H1 (cell line): Measurements from ENCODE around the gene MIPOL1.

ENCODE experiments used
- CEBPB ChIP-seq: IDR thresholded peaks from 2 replicates; pipeline ENCODE4 v1.6.1; 2012; ENCODE audit warnings: low read depth, low read length
- CTCF ChIP-seq, 3 experiments: IDR thresholded peaks; 1 replicate in 2 of 3; 2 replicates in 1 of 3; pipeline versions ENCODE4 v1.5.1 to v1.6.1; 2011; ENCODE audit warnings: low read length in 3 of 3, mild to moderate bottlenecking in 3 of 3, inconsistent platforms in 2 of 3, low read depth in 1 of 3, moderate library complexity in 1 of 3; ENCODE audit not compliant: insufficient read depth in 1 of 3; ENCODE audit errors: control extremely low read depth in 1 of 3
- EZH2 ChIP-seq: fragments of 200-600 bp; sonication (generic); IDR thresholded peaks from 2 replicates; pipeline ENCODE4 v1.7.1; 2012; ENCODE audit warnings: low read depth, mild to moderate bottlenecking, moderate library complexity, low read length, inconsistent platforms; ENCODE audit not compliant: severe bottlenecking
- HDAC2 ChIP-seq, 2 experiments: fragments of 300-600 bp in 1 of 2; sonication (generic) in 1 of 2; IDR thresholded peaks; 2 replicates each; pipeline ENCODE4 v1.6.1; 2011 to 2012; ENCODE audit warnings: low read depth in 2 of 2, low read length in 2 of 2, mild to moderate bottlenecking in 2 of 2, moderate library complexity in 2 of 2, borderline replicate concordance in 1 of 2, inconsistent platforms in 1 of 2
- HDAC6 ChIP-seq: IDR thresholded peaks from one replicate; pipeline ENCODE4 v1.7.1; 2012; ENCODE audit warnings: low read depth, mild to moderate bottlenecking, inconsistent platforms, low read length, moderate library complexity
- JUND ChIP-seq: IDR thresholded peaks from 2 replicates; pipeline ENCODE4 v1.6.1; 2011; ENCODE audit warnings: mild to moderate bottlenecking, improper control_type of control experiment, low read length
- KDM1A ChIP-seq: fragments of 200-600, 300-600 bp; sonication (generic); IDR thresholded peaks from 2 replicates; pipeline ENCODE4 v1.7.1; 2016; ENCODE audit warnings: mild to moderate bottlenecking, low read length, borderline replicate concordance
- MAX ChIP-seq: IDR thresholded peaks from 2 replicates; pipeline ENCODE4 v1.6.1; 2012; ENCODE audit warnings: inconsistent platforms
- POLR2AphosphoS5 ChIP-seq: IDR thresholded peaks from 2 replicates; pipeline ENCODE4 v1.6.1; 2011; ENCODE audit warnings: low read depth, low read length
- TAF1 ChIP-seq: IDR thresholded peaks from 2 replicates; pipeline ENCODE4 v1.6.1; 2011; ENCODE audit warnings: mild to moderate bottlenecking, low read depth, low read length
- TBP ChIP-seq: IDR thresholded peaks from 2 replicates; pipeline ENCODE4 v1.6.1; 2011; ENCODE audit warnings: low read depth, low read length, improper control_type of control experiment
- ZNF274 ChIP-seq: IDR thresholded peaks from 2 replicates; pipeline ENCODE4 v1.7.0; 2012; ENCODE audit warnings: low read length, borderline replicate concordance; ENCODE audit errors: extremely low read depth

GRCh38 chr14:37422319-37422718 is 224.6 kb downstream of the MIPOL1 start:
- TF ChIP-seq CTCF (IDR thresholded peaks at IDR 0.05; ENCODE audit: control extremely low read depth in 1 of 3, insufficient read depth in 1 of 3, low read depth in 1 of 3, low read length in 3 of 3) (no peak), ZNF274 (no peak), TBP (no peak), CEBPB (no peak), HDAC2 (IDR thresholded peaks at IDR 0.05; ENCODE audit: borderline replicate concordance in 1 of 2, low read depth in 2 of 2, low read length in 2 of 2) (no peak), JUND (no peak), EZH2 (no peak), POLR2AphosphoS5 (no peak), MAX (no peak), HDAC6 (no peak), TAF1 (no peak), KDM1A (no peak)
